ENCODE results near the gene GAS2L2.

- TF ChIP-seq EZH2 (IDR thresholded peaks at IDR 0.05) (no peak), POLR2AphosphoS5 (IDR thresholded peaks at IDR 0.05; ENCODE audit: borderline replicate concordance, low read depth, low read length) (no peak), FOXP2 (optimal IDR thresholded peaks at IDR 0.05; ENCODE audit: control extremely low read depth, extremely low read length, insufficient read depth) (no peak)
Measured at GRCh38 chr17:35788477-35789368, 35.7 kb upstream of the GAS2L2 start.

All from SK-N-MC (cell line).